ENCODE measurements around the gene WASF3.

WASF3 gene

DNA sequence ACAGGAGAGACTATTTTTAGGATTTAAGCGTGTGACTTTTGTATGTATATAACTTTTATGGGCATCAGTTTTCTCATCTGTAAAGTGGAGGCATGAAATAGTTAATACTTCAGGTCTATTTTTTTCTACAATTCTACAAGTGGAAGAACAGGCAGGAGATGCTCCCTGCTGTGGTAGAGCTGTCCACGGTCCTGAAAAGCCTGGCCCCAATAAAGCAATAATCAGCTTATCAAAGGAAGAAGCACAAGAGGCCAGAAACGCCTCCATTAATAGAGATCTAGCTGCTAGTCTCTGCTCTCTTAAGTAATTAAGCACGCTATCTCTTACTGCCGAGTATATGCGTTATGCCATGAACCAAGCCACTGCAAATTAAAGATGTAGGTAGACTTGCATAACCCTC, 28.0 kb upstream of the WASF3 start:
- H3K79me1 ChIP-seq (ENCODE audit: low read depth, low read length), result no peaks in the 10 kb centered on the region
- H3K4me3 ChIP-seq (ENCODE audit: low read length in 2 of 2), result no peak overlapping the region
- DNase-seq (ENCODE audit: low spot score), result peak; percentile 79
- no peak overlapping the region for H2BK12ac ChIP-seq (ENCODE audit: low read length)
- no peaks in the 10 kb centered on the region for H3K27me3 ChIP-seq (ENCODE audit: control insufficient read depth in 3 of 3, insufficient read depth in 3 of 3, low read depth in 1 of 3, low read length in 3 of 3)
- no peak overlapping the region for H3K14ac ChIP-seq (ENCODE audit: low read length)
- H2BK15ac ChIP-seq (ENCODE audit: low read length), result no peak overlapping the region
- H4K91ac ChIP-seq (ENCODE audit: low read depth, low read length, poor library complexity), result no peak overlapping the region
- H2BK5ac ChIP-seq (ENCODE audit: low read length), result no peak overlapping the region
- H3K4me2 ChIP-seq (ENCODE audit: insufficient read depth, low read length, poor library complexity, severe bottlenecking), result no peak overlapping the region
- H2BK120ac ChIP-seq (ENCODE audit: low read depth, low read length), result no peak overlapping the region
- no peak overlapping the region for H3K27ac ChIP-seq (replicated peaks; ENCODE audit: low read length)
- H3K9me3 ChIP-seq (replicated peaks in 1 of 2; ENCODE audit: control insufficient read depth in 2 of 2, insufficient read depth in 1 of 2, low read depth in 1 of 2, low read length in 2 of 2), result no peaks in the 10 kb centered on the region
- WGBS, 2 donors (ENCODE audit: extremely low coverage in 2 of 2, insufficient read length in 2 of 2, insufficient replicate concordance in 1 of 2), result no CpG with 5 or more reads among the region's 6 CpGs
- no peaks in the 10 kb centered on the region for H3K36me3 ChIP-seq (replicated peaks in 1 of 2; ENCODE audit: control insufficient read depth in 2 of 2, insufficient read depth in 2 of 2, low read length in 2 of 2)
- H2AFZ ChIP-seq (ENCODE audit: low read length), result no peak overlapping the region
- no peak overlapping the region for H3K18ac ChIP-seq (ENCODE audit: low read length)
- H3K23ac ChIP-seq (ENCODE audit: low read depth, low read length, poor library complexity), result no peak overlapping the region
- no peak overlapping the region for H4K8ac ChIP-seq (ENCODE audit: low read depth, low read length)
- no peak overlapping the region for H3K4ac ChIP-seq (ENCODE audit: low read length)
- H2AK5ac ChIP-seq (ENCODE audit: low read depth, low read length), result no peak overlapping the region
- H3K9ac ChIP-seq (ENCODE audit: low read depth, low read length, poor library complexity), result no peak overlapping the region
- H3K4me1 ChIP-seq (ENCODE audit: control insufficient read depth in 2 of 2, insufficient read depth in 1 of 2, low read depth in 1 of 2, low read length in 2 of 2), result peaks cover 0 to 4% of the 10 kb centered on the region in 2 donors

DNA sequence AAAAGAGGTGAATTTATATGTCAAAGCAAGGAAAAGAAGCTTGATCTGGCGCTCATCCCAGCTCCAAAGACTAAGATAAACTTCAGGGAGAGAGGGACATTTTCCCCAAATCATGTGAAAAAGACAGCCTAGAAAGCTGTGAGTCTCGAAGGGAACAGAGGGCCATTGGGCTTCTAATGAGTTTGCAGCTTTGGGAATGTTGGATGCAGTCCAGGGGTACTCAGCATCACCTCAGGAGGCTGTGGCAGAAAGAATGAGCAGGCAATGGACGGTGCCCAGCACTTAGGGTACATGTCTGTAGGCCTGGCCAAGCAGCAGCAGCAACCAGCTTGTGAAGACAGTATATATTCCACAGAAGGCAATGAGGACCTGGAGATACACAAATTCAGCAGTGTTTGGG, 25.7 kb upstream of the WASF3 start:
- Histone ChIP-seq H3K36me3 (replicated peaks in 1 of 2; ENCODE audit: control insufficient read depth in 2 of 2, insufficient read depth in 2 of 2, low read length in 2 of 2) (no peaks in the 10 kb centered on the region), H3K27ac (replicated peaks; ENCODE audit: low read length) (no peak overlapping the region), H4K91ac (ENCODE audit: low read depth, low read length, poor library complexity) (no peak overlapping the region), H3K9ac (ENCODE audit: low read depth, low read length, poor library complexity) (no peak overlapping the region), H3K79me1 (ENCODE audit: low read depth, low read length) (no peaks in the 10 kb centered on the region), H3K4me3 (ENCODE audit: low read length in 2 of 2) (no peak overlapping the region), H3K27me3 (ENCODE audit: control insufficient read depth in 3 of 3, insufficient read depth in 3 of 3, low read depth in 1 of 3, low read length in 3 of 3) (no peaks in the 10 kb centered on the region), H2BK120ac (ENCODE audit: low read depth, low read length) (no peak overlapping the region), H2AK5ac (ENCODE audit: low read depth, low read length) (no peak overlapping the region), H4K8ac (ENCODE audit: low read depth, low read length) (no peak overlapping the region), H2BK5ac (ENCODE audit: low read length) (no peak overlapping the region), H3K14ac (ENCODE audit: low read length) (no peak overlapping the region), H2AFZ (ENCODE audit: low read length) (no peak overlapping the region), H3K4ac (ENCODE audit: low read length) (no peak overlapping the region), H3K9me3 (replicated peaks in 1 of 2; ENCODE audit: control insufficient read depth in 2 of 2, insufficient read depth in 1 of 2, low read depth in 1 of 2, low read length in 2 of 2) (no peaks in the 10 kb centered on the region), H3K18ac (ENCODE audit: low read length) (no peak overlapping the region), H2BK12ac (ENCODE audit: low read length) (no peak overlapping the region), H3K23ac (ENCODE audit: low read depth, low read length, poor library complexity) (no peak overlapping the region), H3K4me2 (ENCODE audit: insufficient read depth, low read length, poor library complexity, severe bottlenecking) (no peak overlapping the region), H3K4me1 (ENCODE audit: control insufficient read depth in 2 of 2, insufficient read depth in 1 of 2, low read depth in 1 of 2, low read length in 2 of 2) (peaks cover 0 to under 1% of the 10 kb centered on the region in 2 donors), H2BK15ac (ENCODE audit: low read length) (no peak overlapping the region)
- DNase-seq (ENCODE audit: low spot score), result no peak
- WGBS, 2 donors (ENCODE audit: extremely low coverage in 2 of 2, insufficient read length in 2 of 2, insufficient replicate concordance in 1 of 2), result no CpG with 5 or more reads among the region's 3 CpGs

DNA sequence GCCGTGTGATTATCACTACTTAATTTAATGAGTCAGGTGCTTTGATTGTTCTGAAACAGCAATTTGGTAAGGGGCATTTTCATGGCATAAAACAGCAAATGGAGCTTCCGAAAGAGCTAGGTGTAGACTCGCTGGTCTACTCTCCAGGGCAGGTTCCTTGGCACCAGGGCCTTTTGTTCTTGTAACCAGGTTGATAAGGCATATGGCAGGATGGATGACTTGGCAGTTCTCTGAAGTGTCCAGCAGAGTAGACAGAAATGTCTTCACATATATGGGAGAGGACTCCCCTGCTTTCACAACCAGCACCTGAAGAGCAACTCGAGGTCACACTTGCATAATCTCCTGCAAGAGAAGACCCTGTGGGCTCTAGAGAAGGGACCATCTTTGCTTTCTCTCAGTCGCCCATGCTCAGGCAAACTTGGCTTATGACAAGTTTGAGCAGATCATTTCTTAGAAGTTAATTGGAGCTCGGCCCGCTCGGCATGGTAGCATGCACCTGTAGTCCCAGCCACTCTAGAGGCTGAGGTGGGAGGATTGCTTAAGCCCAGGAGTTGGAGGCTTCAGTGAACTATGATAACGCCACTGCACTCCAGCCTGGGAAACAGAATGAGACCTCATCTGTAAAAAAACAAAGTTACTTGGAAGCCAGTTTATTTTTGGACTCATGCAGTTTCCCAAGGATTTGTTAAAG, 23.3 kb upstream of the WASF3 start:
- no peak overlapping the region for H2BK15ac ChIP-seq (ENCODE audit: low read length)
- H3K14ac ChIP-seq (ENCODE audit: low read length), result no peak overlapping the region
- no peak overlapping the region for H3K4ac ChIP-seq (ENCODE audit: low read length)
- no peaks in the 10 kb centered on the region for H3K79me1 ChIP-seq (ENCODE audit: low read depth, low read length)
- no peak overlapping the region for H3K23ac ChIP-seq (ENCODE audit: low read depth, low read length, poor library complexity)
- no peak overlapping the region for H3K27ac ChIP-seq (replicated peaks; ENCODE audit: low read length)
- no peak overlapping the region for H2AFZ ChIP-seq (ENCODE audit: low read length)
- H3K4me1 ChIP-seq (ENCODE audit: control insufficient read depth in 2 of 2, insufficient read depth in 1 of 2, low read depth in 1 of 2, low read length in 2 of 2), result no peaks in the 10 kb centered on the region
- no peak overlapping the region for H2BK5ac ChIP-seq (ENCODE audit: low read length)
- no peak overlapping the region for H4K8ac ChIP-seq (ENCODE audit: low read depth, low read length)
- H3K4me2 ChIP-seq (ENCODE audit: insufficient read depth, low read length, poor library complexity, severe bottlenecking), result no peak overlapping the region
- H2BK12ac ChIP-seq (ENCODE audit: low read length), result no peak overlapping the region
- H3K18ac ChIP-seq (ENCODE audit: low read length), result no peak overlapping the region
- H3K9me3 ChIP-seq (replicated peaks in 1 of 2; ENCODE audit: control insufficient read depth in 2 of 2, insufficient read depth in 1 of 2, low read depth in 1 of 2, low read length in 2 of 2), result no peaks in the 10 kb centered on the region
- H3K4me3 ChIP-seq (ENCODE audit: low read length in 2 of 2), result no peak overlapping the region
- H3K9ac ChIP-seq (ENCODE audit: low read depth, low read length, poor library complexity), result no peak overlapping the region
- H3K27me3 ChIP-seq (ENCODE audit: control insufficient read depth in 3 of 3, insufficient read depth in 3 of 3, low read depth in 1 of 3, low read length in 3 of 3), result no peaks in the 10 kb centered on the region
- no peaks in the 10 kb centered on the region for H3K36me3 ChIP-seq (replicated peaks in 1 of 2; ENCODE audit: control insufficient read depth in 2 of 2, insufficient read depth in 2 of 2, low read length in 2 of 2)
- H2BK120ac ChIP-seq (ENCODE audit: low read depth, low read length), result no peak overlapping the region
- WGBS, 2 donors (ENCODE audit: extremely low coverage in 2 of 2, insufficient read length in 2 of 2, insufficient replicate concordance in 1 of 2), result no CpG with 5 or more reads among the region's 9 CpGs
- no peak for DNase-seq (ENCODE audit: low spot score)
- H4K91ac ChIP-seq (ENCODE audit: low read depth, low read length, poor library complexity), result no peak overlapping the region
- no peak overlapping the region for H2AK5ac ChIP-seq (ENCODE audit: low read depth, low read length)

DNA sequence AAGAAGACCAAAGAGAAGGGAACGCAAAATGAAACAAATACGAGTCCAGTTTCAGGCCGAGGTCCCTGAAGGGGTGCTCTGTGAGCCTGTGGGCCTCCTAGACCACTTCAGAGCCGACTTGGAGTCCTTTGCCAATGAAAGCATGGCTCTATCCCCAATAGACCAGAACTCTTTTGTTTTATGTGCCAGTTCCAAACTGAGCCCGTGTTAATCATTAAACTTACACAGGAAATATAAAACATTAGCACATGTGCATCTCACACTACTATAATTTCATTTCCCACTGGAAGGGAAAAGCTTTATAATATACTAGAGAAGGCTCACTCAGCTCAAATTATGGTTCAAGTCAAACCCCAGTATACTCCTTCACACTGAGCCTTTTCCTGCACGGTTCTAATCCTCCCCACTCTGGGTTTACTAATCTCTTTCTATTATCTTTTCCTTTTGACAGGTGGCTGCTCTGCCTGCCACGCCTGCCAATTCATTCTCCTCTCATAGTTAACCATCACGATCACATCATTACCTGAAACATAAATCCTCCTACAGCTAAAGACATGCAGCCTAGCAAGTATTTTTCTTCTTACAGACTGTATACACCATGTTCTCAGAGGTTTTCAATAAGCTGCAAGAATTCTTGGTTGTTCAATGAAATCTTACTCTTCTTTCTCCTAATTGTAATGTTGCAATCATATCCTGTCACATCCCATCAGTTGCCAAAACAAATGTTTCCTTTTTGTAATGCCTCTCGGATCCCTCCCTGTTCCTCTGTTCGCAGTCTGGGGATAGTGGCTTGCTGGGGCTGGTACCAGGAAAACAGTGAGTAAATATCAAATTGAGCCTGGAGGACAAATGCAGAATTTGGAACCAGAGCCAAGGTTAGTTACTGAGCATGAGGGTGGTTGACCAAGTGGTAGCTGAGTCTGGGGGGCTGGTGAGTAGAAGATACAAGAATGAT, 18.8 kb upstream of the WASF3 start:
- Histone ChIP-seq H2AFZ (ENCODE audit: low read length) (no peak overlapping the region), H3K9me3 (replicated peaks in 1 of 2; ENCODE audit: control insufficient read depth in 2 of 2, insufficient read depth in 1 of 2, low read depth in 1 of 2, low read length in 2 of 2) (no peaks in the 10 kb centered on the region), H3K14ac (ENCODE audit: low read length) (no peak overlapping the region), H3K27me3 (ENCODE audit: control insufficient read depth in 3 of 3, insufficient read depth in 3 of 3, low read depth in 1 of 3, low read length in 3 of 3) (peaks cover 0 to 7% (median 0%) of the 10 kb centered on the region in 3 experiments), H2BK15ac (ENCODE audit: low read length) (no peak overlapping the region), H4K8ac (ENCODE audit: low read depth, low read length) (no peak overlapping the region), H2BK12ac (ENCODE audit: low read length) (no peak overlapping the region), H3K27ac (replicated peaks; ENCODE audit: low read length) (no peak overlapping the region), H3K4me2 (ENCODE audit: insufficient read depth, low read length, poor library complexity, severe bottlenecking) (no peak overlapping the region), H3K4me3 (ENCODE audit: low read length in 2 of 2) (no peak overlapping the region), H4K91ac (ENCODE audit: low read depth, low read length, poor library complexity) (no peak overlapping the region), H3K4me1 (ENCODE audit: control insufficient read depth in 2 of 2, insufficient read depth in 1 of 2, low read depth in 1 of 2, low read length in 2 of 2) (no peaks in the 10 kb centered on the region), H3K18ac (ENCODE audit: low read length) (no peak overlapping the region), H3K23ac (ENCODE audit: low read depth, low read length, poor library complexity) (no peak overlapping the region), H2BK5ac (ENCODE audit: low read length) (no peak overlapping the region), H3K79me1 (ENCODE audit: low read depth, low read length) (no peaks in the 10 kb centered on the region), H3K4ac (ENCODE audit: low read length) (no peak overlapping the region), H2AK5ac (ENCODE audit: low read depth, low read length) (no peak overlapping the region), H3K9ac (ENCODE audit: low read depth, low read length, poor library complexity) (no peak overlapping the region), H2BK120ac (ENCODE audit: low read depth, low read length) (no peak overlapping the region), H3K36me3 (replicated peaks in 1 of 2; ENCODE audit: control insufficient read depth in 2 of 2, insufficient read depth in 2 of 2, low read length in 2 of 2) (no peaks in the 10 kb centered on the region)
- WGBS, 2 donors (ENCODE audit: extremely low coverage in 2 of 2, insufficient read length in 2 of 2, insufficient replicate concordance in 1 of 2), result no CpG with 5 or more reads among the region's 10 CpGs
- no peak for DNase-seq (ENCODE audit: low spot score)

Data from neuronal stem cell (in vitro differentiated cells).